ENCODE measurements around the gene C11orf52.
"Not testable (repeated sequence)": the region's sequence is repeated elsewhere in the genome, so short reads cannot be mapped to it uniquely, and the experiment has no call there.

Gene C11orf52

GRCh38 chr11:111913031-111913861 lies 5.5 kb upstream of the C11orf52 start:
- peak; percentile 60 for DNase-seq

GRCh38 chr11:111913997-111914396 lies 4.7 kb upstream of the C11orf52 start:
- DNase-seq = no peak

DNA sequence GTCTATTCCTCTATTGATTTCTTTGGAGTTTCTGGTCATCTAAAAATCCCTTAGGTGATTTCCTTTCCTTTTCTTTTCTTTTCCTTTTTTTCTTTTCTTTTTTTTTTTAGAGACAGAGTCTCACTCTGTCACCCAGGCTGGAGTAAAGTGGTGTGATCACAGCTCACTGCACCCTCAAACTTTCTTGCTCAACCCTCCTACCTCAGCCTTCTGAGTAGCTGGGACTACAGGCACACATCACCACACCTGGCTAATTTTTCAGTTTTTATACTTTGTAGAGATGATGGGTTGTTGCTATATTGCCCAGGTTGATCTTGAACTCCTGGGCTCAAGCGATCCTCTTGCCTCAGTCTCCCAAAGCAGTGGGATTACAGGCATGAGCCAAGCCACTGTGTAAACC lies 1.9 kb upstream of the C11orf52 start:
- no peak for DNase-seq

- DNase-seq = no peak
These were observed 1.4 kb upstream of the C11orf52 start for GRCh38 chr11:111917312-111917711.

DNA sequence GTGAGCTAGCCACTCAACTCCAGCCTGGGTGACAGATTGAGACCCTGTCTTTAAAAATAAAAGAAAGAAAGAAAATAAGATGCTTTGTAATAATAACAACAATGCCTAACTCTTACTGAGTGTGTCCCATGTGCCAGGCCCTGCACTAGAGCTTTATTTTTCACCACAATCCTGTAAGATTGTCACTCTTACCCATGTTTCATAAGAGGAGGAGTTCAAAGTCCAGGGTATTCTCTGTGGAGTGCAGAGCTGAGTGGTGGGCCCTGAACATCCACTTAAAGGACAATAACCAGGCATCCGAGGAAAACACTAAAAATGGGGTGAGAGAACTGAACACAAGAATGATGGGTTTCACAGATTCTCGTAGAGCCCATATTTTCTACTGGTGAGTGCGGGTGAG lies 925 bp upstream of the C11orf52 start:
- no peak for DNase-seq

- no peak for DNase-seq
These were observed 2.2 kb downstream of the C11orf52 start for GRCh38 chr11:111920908-111921307.

- no peak for DNase-seq
These were observed 3.0 kb downstream of the C11orf52 start for GRCh38 chr11:111921541-111922230.

DNA sequence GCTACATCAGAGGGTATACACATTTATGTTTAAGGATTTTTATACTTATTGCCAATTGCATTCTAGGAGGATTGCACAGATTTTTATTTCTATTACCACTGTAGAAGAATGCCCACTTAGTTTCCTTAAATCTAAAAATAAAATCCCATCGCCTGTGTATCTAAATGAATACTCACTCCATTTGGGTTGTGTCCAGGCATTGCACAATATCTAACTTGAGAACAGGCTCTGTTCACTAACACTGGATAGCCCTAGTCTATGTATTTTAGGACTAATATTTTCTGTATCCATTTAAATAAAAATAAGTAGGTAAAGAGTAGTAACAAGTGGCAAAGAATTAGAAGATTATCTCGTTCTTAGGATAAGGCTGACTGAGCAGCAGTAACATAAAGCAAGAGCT lies 4.1 kb downstream of the C11orf52 start:
- DNase-seq = no peak

DNA sequence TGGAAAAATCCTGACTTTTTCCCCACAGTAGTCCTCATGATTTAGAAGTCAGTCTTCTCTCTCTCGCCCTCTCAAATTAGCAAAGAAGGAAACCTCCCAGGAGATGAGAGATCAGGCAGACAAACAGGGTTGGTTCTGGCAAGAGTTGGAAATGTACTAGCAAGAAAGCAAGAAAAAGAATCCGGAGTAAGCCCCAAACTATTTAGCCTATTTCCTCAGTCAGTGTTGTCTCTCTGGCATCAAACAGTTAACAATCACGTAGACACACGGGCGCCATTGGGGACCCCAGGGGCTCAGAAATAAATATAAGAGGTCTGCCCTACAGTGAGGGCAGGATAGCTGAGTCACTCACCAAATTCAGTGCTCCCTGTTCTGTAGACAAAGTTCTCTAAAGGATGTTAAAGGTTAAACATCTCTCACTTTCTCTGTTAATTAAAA lies 4.7 kb downstream of the C11orf52 start:
- no peak for DNase-seq

GRCh38 chr11:111923951-111924350 lies 5.2 kb downstream of the C11orf52 start:
- DNase-seq = no peak

DNA sequence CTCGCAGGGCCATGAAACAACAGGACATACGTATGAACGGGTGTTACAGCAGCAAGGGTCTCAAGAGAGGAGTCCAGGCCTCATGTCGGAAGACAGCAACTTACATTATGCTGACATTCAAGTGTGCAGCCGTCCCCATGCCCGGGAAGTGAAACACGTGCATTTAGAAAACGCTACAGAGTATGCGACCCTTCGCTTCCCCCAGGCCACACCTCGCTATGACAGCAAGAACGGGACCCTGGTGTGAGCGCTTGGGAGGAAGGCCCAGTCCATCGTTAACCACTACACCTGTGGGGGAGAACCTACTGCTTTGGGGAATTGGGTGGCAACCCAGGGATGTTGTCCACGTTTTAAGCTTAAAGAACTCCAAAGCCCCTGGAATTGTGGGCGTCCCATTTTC lies 7.2 kb downstream of the C11orf52 start:
- DNase-seq = no peak

DNA sequence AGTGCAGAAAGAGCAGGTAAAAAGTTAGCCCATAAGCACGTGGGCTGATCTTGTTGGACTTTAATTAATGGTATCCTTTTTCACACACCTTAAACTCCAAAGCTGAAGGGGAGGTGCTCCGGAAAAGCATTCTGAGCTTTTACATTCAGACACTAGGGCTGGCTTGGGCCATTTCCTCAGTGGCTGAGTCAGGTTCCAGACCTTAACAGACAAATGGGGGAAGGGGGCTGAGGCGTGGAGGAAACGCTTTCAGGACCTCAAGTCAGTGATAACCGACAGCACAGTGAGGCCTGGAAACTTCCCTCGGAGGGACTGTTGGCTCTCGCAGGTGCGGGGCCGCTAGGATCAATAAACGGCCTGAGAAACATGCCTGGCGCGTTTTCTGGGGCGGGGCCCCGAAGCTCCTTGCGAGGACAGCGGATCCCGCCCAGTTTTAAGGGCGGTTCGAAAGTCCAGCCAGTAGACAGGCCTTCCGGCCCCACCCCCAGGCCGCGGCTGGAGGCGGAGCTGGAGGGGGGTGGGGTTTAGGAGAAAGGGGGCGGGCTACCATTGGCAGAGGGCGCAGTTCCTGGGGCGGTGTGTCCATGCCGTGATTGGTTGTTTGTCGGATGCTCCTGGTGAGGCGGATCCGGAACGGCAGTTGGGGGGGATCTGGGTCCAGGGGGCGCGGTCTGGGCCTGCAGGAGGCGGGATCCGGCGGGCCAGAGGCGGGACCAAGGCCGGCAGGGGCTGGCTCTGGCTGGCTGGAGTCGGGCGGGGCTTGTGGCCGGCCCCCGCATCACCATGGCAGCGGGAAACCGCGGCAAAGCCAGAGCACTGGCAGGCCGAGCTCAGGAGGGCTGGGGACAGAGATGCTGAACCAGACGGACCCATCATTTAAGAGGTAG lies 8.0 kb downstream of the C11orf52 start:
- DNase-seq = peak; percentile 98

GRCh38 chr11:111930472-111930871 lies 11.8 kb downstream of the C11orf52 start:
- no peak for DNase-seq

DNA sequence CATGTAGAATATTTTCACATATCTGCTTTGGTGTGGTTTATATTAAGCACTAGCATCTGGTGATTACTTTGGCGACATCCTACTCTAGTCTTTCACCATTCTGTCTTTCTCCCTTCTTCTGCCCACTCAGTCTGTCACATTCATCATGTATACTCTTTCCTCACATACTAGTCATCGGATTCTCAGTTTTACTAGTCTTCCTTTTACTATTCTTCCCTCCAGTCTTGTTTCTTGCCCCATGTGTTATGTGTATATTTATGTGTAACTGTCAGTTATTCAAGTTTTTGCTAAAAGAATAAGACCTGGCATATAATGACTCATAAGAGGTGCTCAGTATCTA lies 13.9 kb downstream of the C11orf52 start:
- no peak for DNase-seq

GRCh38 chr11:111933176-111933575 lies 14.5 kb downstream of the C11orf52 start:
- not testable (repeated sequence) for DNase-seq

- no peak for DNase-seq
These were observed 15.2 kb downstream of the C11orf52 start for GRCh38 chr11:111933872-111934271.

- DNase-seq = no peak
These were observed 15.6 kb downstream of the C11orf52 start for GRCh38 chr11:111934306-111934705.

DNA sequence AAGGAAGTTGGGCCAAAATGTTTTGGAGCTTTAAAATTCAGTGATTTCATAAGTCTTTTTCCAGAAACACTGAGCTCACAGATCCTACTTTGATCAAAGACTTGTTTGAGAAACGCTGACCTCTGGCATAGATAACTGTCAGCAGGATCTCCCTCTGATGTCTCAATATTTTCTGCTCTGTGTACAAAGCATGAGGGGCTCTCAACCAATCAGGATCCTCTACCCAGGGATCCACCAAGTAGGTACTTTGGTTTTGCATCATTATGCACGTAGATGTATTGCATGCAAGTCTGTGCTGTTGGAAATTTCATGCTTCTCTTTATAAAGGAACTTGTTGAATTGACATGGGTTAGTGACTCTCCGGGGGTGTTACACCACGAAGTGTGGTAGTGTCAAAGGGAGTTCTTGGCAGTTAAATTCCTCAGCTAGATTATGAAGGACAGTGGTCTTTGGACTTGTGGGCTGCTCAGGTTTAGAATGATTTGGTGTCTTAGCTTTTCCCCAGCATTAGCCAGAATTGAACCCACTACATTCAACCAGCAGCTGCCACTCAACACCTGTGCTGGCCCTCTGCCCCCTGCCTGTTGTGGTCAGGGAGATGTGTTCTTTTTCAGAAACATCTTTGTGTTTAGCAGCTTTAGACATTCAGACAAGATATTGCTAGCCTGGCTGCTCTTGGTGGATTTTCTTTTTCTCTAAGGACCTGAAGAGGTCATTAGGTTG lies 16.8 kb downstream of the C11orf52 start:
- no peak for DNase-seq

GRCh38 chr11:111936040-111936540 lies 17.4 kb downstream of the C11orf52 start:
- DNase-seq = no peak

DNA sequence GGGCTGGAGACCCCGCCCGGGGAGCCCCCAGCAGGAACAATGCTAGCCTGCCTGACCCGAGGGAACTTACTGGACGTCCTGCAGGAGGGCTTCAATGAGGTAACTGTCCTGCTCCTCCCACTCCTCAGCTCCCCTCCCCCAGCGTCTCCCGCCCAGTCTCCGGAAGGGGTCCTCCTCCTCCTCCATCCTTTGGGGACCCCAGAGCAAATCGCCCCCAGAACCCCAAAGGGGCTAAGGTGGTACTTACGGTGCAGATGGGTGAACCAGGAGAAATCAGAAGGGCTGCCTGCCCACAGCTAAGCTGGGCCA lies 18.7 kb downstream of the C11orf52 start:
- no peak for DNase-seq

- DNase-seq = no peak
These were observed 19.1 kb downstream of the C11orf52 start for GRCh38 chr11:111937844-111938243.

DNA sequence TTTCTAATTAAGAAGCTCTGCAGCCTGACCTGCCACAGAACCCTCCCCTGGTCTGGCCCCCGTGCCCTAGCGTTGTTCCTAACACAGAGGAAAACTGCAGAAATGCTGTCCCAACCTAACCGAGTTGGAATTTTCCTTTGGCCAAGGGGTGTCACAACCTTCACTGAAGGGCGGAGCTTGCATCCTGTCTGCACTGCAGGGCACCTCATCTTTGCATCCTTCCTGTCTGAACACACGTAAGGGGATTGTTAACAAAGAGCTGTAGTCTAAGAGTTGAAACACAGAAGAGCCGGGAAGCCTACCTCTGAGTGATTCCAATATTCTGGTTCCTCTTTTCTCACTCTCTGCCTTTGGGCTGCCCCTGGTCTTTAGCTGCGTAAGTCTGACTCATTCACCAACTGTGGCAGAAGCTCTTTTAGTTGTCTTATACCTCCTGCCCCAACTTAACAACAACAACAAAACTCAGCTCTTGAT lies 20.0 kb downstream of the C11orf52 start:
- DNase-seq = no peak

All from right forelimb (tissue), 1 donor.